ENCODE measurements around the gene ADGRE2.
"Not testable (repeated sequence)": the region's sequence is repeated elsewhere in the genome, so short reads cannot be mapped to it uniquely, and the experiment has no call there.

ADGRE2 gene

DNA sequence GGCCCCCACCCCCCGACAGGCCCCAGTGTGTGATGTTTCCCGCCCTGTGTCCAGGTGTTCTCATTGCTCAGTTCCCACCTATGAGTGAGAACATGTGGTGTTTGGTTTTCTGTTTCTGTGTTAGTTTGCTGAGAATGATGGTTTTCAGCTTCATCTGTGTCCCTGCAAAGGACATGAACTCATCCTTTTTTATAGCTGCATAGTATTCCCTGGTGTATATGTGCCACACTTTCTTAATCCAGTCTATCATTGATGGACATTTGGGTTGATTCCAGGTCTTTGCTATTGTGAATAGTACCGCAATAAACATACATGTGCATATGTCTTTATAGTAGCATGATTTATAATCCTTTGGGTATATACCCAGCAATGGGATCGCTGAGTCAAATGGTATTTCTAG is 715 bp downstream of the ADGRE2 start:
- DNase-seq: not testable (repeated sequence)

DNA sequence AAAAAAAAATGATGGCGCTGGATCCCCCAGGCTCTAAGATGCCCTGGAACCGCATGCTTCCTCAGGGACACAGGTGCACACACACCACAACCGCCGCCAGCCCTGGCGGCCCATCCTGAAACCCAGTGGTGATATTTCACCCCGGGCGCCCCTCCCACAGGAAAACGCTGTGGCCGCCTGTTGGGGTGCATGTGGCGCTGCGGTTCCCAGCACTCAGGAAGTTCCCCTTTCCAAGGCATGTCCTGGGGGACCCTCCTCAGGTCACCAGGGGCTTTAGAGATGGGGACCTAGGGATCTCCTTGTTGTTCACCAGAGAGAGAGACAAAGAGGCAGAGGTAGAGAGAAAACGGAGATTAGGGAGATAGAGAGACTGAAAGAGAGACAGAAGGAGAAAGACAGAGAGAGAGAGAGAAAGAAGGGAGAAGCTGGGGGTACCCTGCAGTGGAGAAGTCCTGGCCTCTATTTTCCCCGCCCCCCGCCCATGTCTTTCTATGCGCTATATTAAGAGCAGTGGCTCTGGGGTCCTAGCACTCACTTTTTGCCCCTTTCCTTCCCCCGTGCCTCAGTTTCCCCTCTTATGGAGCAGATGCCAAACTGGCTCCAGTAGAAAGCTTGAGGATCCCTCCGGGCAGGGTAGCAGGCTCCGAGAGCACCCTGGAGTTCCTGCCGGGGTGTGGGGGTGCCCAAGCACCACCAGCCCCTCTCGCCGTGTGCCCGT is 2.3 kb downstream of the ADGRE2 start:
- no peak for DNase-seq

DNA sequence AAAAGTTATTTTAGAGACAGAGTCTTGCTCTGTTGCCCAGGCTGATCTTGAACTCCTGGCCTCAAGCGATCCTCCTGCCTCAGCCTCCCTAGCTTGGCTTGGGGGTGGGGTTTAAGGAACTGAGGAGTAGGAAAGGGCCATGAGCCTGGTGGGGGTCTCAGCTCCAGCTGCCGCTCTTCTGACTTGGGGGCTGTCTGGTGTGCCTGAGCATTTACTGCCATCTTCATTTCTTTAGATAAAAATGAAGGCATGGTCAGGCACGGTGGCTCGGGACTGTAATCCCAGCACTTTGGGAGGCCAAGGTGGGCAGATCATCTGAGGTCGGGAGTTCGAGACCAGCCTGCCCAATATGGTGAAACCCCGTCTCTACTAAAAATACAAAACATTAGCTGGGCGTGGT is 3.0 kb downstream of the ADGRE2 start:
- DNase-seq: not testable (repeated sequence)

GRCh38 chr19:14774373-14774772 is 4.0 kb downstream of the ADGRE2 start:
- no peak for DNase-seq

GRCh38 chr19:14773722-14774121 is 4.6 kb downstream of the ADGRE2 start:
- not testable (repeated sequence) for DNase-seq

GRCh38 chr19:14772995-14773394 is 5.4 kb downstream of the ADGRE2 start:
- no peak for DNase-seq

GRCh38 chr19:14772467-14772866 is 5.9 kb downstream of the ADGRE2 start:
- no peak for DNase-seq

DNA sequence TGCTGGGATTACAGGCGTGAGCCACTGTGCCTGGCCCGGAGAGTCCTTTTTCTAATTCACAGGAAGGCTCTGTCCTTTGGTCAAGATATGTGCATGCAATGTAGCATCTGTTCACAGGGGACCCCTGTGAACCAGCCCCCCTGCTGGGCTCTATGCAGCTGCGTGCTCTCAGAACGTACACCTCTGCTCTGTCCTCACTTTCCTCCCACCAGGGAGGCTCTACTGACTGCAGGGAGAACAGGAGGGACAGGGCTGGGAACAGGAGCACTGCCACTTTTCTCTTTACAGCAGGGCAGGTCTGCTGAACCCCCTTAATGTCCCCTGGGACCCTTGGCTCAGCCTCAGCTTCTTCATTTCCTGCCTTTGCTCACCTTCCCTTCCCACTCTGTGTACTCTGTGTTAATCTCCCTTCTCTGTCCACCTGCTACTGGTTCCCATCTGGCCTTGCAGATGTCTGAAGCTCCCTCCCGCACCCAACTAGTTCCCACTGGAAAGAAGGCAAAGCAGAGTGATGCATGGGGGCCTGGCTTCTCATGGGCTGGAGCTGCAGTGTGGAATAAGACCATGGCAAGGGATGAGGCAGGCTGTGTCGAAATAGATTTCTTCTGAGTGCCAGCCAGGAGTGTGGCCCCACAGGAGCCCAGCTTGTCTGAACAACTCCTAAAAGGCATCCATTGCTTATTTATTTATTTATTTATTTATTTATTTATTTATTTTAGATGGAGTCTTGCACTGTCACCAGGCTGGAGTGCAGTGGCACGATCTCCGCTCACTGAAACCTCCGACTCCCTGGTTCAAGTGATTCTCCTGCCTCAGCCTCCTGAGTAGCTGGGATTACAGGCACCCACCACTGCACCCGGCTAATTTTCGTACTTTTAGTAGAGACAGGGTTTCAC is 7.2 kb downstream of the ADGRE2 start:
- DNase-seq: no peak

DNA sequence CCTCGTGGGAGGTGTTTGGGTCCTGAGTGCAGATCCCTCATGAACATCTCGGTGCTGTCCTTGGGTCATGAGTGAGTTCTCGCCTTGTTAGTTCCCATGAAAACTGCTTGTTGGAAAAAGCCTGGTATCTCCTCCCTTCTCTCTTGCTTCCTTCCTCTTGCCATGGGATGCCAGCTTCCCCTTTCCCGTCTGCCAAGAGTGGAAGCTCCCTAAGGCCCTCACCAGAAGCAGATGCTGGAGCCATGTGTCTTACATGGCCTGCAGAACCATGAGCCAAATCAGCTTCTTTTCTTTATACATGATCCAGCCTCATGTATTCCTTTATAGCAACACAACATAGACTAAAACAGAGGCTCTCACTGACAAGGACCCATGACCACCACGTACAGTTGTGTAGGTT is 8.2 kb downstream of the ADGRE2 start:
- DNase-seq: no peak

- no peak for DNase-seq
Measured at GRCh38 chr19:14769201-14769600, 9.2 kb downstream of the ADGRE2 start.

- DNase-seq: no peak
Measured at GRCh38 chr19:14768001-14768400, 10.4 kb downstream of the ADGRE2 start.

DNA sequence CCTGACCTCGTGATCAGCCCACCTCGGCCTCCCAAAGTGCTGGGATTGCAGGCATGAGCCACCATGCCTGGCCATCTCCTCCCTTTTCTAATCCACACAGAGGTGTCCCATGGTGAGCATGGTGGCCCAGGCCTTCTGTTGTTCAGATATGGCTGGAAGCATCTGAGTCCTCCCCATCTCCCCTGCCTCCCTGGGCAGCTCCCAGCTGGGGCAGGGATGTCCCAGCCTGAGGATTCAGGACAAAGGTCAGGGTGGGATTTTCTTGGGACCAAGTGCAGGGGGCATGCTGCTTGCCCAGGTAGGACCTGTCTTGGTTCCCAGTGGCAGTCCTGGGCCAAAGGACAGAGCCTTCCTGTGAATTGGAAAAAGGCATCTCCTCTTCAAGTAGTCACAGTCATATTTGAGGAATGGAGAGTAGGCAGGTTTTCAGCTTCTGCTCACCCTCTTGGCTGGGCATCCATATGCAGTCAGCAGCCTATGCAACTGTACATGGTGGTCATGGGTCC is 10.8 kb downstream of the ADGRE2 start:
- DNase-seq: no peak

- not testable (repeated sequence) for DNase-seq
Measured at GRCh38 chr19:14765841-14766240, 12.5 kb downstream of the ADGRE2 start.

GRCh38 chr19:14765403-14765802 is 13.0 kb downstream of the ADGRE2 start:
- DNase-seq: not testable (repeated sequence)

DNA sequence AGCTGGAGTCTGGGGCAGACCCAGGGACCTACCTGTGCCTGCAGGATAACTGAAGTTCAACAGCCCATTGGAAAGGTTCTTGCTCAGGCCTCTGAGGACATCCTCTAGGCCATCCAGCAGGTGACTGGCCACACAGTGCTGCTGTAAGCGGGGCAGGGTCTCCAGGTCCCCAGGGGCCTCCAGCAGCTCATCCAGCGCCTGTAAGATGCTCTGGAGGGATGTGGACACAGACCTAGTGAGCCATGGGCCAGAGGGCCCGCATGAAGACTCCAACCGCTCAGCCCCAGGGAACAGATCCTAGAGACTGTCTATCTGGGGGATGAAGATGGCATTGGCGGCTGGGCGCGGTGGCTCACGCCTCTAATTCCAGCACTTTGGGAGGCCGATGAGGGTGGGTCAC is 14.0 kb downstream of the ADGRE2 start:
- DNase-seq: no peak

DNA sequence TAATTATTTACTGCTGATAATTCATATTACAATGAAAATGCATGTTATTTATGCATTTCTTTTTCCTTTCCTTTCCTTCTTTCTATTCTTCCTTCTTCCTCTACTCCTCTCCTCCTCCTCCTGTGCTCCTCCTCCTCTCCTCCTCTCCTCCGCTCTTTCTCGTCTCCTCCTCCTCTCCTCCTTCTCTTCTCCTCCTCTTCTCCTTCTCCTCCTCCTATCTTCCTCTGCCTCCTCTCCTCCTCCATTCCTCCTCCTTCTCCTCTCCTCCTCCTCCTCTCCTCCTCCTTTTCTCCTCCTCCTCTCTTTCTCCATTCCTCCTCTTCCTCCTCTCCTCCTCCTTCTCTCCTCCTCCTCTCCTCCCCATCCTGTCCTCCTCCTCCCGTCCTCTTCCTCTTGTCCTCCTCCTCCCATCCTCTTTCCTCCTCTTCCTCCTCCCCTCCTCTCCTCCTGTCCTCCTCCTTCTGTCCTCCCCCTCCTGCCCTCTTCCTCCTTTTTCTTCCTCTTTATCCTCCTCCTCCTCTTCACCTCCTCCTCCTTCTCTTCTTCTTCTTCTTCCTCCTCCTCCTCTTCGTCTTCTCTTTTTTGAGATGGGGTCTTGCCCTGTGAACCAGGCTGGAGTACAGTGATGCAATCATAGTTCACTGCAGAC is 14.7 kb downstream of the ADGRE2 start:
- no peak for DNase-seq

- no peak for DNase-seq
Measured at GRCh38 chr19:14762111-14762510, 16.2 kb downstream of the ADGRE2 start.

DNA sequence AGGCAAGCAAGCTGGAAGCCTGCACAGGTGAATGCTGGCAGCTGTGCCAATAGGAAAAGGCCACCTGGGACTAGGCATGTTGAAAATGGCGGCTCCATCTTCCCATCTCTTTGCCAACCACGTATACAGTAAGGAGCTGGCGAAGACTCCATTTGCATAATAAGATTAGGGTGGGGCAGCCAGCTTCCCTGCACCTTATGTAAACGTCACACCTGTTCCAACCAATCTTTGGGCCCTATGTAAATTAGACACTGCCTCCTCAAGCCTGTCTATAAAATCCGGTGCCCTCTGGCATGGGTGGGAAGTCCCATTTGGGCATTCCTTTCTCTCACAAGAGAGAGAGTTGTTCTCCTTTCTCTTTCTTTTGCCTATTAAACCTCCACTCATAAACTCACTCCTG is 16.8 kb downstream of the ADGRE2 start:
- no peak for DNase-seq

DNA sequence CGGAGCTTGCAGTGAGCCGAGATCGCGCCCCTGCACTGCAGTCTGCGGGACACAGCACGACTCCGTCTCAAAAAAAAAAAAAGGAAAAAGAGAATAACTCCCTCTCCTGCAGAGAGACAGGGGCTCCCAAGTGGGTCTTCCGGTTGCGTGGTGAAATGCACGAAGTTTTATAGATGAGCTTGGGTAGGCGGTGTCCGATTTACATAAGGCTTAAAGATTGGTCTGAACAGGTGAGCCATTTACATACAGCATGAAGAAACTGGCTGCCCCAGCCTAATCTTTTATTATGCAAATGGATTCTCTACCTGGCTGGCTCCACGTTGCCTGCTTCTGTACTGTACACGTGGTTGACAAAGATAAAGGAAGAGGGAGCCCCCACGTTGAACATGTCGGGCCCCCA is 19.5 kb downstream of the ADGRE2 start:
- peak; percentile 65 to 72 for DNase-seq

GRCh38 chr19:14748601-14749000 is 29.8 kb downstream of the ADGRE2 start:
- no peak for DNase-seq

GRCh38 chr19:14746886-14747285 is 31.5 kb downstream of the ADGRE2 start:
- no peak for DNase-seq

GRCh38 chr19:14735915-14736314 is 42.4 kb downstream of the ADGRE2 start:
- no peak for DNase-seq

- no peak for DNase-seq
Measured at GRCh38 chr19:14733574-14733973, 44.8 kb downstream of the ADGRE2 start.

DNA sequence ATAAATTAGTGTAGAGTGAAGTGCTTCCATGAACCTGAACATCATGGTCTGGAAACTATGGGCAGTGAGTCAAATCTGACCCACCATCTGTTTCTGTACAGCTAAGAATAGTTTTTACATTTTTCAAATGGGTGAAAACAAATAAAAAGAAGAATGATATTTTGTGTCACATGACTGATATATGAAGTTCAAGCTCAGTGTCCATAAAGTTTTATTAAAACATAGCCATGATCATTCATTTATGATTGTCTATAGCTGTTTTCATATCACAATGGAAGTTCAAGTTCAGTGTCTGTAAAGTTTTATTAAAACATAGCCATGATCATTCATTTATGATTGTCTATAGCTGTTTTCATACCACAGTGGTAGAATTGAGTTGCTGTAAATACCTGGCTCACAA is 45.9 kb downstream of the ADGRE2 start:
- no peak for DNase-seq

All from NCI-H526 (cell line).